Astrocyte (in vitro differentiated cells and primary cell): ENCODE results near the gene COL12A1.

Experiments used
- EZH2 ChIP-seq: IDR thresholded peaks from 2 replicates; pipeline ENCODE4 v1.6.1; 2012; ENCODE audit warnings: mild to moderate bottlenecking, low read length, inconsistent platforms; ENCODE audit not compliant: insufficient read depth
- TF ChIP-seq, protein P1 (sequence below): IDR thresholded peaks from 2 replicates; pipeline ENCODE4 v1.5.1; 2011; ENCODE audit warnings: low read depth, mild to moderate bottlenecking, inconsistent platforms, low read length, moderate library complexity; ENCODE audit not compliant: insufficient read depth

- TF ChIP-seq, protein P1, sequence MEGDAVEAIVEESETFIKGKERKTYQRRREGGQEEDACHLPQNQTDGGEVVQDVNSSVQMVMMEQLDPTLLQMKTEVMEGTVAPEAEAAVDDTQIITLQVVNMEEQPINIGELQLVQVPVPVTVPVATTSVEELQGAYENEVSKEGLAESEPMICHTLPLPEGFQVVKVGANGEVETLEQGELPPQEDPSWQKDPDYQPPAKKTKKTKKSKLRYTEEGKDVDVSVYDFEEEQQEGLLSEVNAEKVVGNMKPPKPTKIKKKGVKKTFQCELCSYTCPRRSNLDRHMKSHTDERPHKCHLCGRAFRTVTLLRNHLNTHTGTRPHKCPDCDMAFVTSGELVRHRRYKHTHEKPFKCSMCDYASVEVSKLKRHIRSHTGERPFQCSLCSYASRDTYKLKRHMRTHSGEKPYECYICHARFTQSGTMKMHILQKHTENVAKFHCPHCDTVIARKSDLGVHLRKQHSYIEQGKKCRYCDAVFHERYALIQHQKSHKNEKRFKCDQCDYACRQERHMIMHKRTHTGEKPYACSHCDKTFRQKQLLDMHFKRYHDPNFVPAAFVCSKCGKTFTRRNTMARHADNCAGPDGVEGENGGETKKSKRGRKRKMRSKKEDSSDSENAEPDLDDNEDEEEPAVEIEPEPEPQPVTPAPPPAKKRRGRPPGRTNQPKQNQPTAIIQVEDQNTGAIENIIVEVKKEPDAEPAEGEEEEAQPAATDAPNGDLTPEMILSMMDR, result no peak
- TF ChIP-seq EZH2, result no peak
Measured at GRCh38 chr6:75098709-75099108, 107.1 kb downstream of the COL12A1 start.
